HG02973 (cell line): Measurements from ENCODE around the gene MOBP.
A peak's percentile ranks its signal among the peaks of the same experiment; 100 is the strongest.
"Not testable (repeated sequence)": the region's sequence is repeated elsewhere in the genome, so short reads cannot be mapped to it uniquely, and the experiment has no call there.

Experiments used
- ATAC-seq: cut with Tn5 transposase; IDR thresholded peaks from one replicate; pipeline ENCODE4 v1.9.1; 2021; ENCODE audit warnings: moderate library complexity; ENCODE audit not compliant: unreplicated experiment

MOBP gene, protein sequence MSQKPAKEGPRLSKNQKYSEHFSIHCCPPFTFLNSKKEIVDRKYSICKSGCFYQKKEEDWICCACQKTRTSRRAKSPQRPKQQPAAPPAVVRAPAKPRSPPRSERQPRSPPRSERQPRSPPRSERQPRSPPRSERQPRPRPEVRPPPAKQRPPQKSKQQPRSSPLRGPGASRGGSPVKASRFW

GRCh38 chr3:39467394-39468107, at the start of gene MOBP:
TSS of gene MOBP (plus strand) at chr3:39467680. CDS start at chr3:39502070, 34,390 bp downstream.
- ATAC-seq, result no peak

GRCh38 chr3:39418556-39419225, 48.8 kb upstream of the MOBP start:
- not testable (repeated sequence) for ATAC-seq

DNA sequence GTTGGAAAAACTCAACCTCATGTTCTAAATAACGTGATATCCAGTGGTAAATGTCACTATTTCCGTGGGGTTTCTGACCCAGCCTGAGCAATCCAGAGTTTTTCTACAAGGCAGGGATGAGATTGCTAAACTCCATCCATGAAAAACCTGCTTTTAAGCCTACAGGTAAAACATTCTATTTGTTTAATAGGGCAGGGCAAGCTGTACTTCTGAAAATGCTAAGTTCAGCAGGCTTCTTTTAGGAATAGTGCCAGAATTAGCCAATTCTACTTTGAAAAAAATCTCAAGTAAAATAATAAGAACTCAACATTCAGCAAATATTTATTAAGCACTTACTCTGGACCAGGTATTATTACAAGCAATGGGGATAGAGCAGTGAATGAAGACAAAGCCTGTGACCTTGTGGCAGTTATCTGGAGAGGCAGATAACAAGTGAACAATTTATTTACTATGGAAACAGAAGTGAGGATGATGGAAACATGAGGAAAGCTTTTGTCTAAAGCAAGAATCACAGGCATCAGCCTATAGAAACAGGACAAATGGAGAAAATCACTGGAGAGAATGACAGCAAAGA, 47.7 kb upstream of the MOBP start:
- ATAC-seq, result no peak

DNA sequence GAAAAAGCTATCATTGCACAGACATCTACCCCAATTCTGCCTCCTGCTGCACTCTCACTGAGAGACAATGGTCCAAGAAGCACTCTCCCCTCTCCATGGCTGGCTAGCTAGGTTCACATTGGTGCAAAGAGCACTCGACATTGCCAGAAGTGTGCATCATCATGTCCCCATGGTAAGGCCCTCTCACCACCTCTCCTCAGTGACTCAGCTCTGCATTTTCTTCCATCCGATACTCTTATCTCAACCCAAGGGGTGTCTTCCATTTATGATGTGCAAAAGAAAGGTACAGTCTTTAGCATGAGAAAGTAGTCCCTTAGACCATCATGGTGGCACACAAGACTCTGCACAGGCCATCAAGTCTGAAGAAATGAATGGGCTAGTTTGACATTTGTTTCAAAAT, 46.9 kb upstream of the MOBP start:
- ATAC-seq, result no peak

DNA sequence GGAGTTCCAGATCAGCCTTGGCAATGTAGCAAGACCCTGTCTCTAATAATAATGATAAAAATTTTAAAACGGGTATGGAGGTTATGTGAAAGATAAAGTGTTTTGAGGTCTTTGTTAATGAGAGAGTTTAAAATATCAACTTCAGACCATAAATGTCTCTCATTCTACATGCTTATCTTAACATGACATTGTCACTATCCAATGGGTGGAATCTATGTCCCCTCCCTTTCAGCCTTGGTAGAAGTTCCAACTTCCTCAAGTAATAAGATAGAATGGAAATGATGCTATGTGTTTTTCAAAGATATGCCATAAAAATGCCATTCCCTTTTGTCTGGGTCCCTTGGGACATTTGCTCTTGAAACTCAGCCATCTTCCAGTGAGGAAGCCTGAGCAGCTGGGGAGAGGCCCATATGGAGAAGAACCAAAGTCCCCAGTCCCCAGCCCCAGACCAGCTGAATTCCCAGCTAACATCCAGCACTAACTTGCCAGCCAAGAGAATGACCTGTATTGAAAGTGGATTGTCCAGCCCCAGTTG, 44.0 kb upstream of the MOBP start:
- no peak for ATAC-seq

DNA sequence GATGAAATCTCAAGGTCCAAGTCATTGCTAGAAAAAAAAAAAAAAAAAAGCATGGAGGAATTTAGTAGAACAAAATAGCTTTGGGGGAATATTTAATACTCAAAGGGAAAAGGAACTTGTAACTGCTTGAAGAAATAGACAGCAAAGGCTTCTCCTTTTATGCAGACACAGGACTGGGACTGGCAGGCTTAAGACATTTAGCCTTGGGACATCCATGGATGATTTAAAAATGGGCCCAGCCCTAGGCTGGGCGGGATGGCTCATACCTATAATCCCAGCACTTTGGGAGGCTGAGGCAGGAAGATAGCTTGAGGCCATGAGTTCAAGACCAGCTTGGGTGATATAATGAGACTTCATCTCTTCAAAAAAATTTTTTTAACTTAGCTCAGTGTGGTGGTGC, 41.2 kb upstream of the MOBP start:
- ATAC-seq, result no peak

- no peak for ATAC-seq
Measured at GRCh38 chr3:39427506-39427905, 40.0 kb upstream of the MOBP start.

DNA sequence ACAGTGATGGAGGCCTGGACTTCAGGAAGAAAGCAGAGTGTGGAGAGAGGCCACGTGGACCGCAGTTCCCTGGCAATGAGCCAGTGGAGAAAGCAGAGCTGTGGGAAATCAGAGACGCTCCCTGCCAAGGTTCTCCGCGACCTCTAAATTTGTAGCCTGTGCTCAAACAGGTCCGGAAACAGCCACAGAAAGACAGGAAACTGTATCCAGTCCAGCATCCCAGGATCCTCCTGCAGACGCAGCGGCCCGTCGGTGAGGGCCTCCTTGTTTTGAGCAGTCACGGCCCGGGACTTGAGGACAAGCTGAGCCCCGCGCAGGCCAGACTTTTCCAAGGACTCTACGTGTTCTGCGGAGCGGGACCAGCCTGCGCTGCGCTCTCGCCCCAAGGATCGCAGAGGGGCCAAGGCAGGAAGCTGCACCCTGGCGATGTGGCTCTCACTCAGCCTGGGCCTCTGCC, 38.7 kb upstream of the MOBP start:
- ATAC-seq, result no peak

DNA sequence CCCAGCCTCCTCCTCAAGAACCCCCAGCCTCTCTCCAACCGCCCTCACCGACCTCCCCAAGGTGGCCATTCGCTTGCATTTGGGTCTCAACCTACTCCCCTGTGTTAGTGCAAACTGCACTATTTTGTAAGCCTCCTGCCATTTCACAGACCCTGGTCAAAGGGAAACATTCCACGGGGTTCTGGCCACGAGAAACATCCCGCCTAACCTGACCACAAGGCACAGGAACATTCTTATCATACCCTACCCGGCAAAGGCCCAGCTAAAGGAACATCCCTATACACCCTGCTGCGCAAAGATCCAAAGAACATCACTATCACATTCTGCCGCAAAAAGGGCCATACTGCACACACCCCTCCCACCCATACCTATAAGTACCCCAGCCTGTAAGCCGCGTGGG, 38.0 kb upstream of the MOBP start:
- no peak for ATAC-seq

DNA sequence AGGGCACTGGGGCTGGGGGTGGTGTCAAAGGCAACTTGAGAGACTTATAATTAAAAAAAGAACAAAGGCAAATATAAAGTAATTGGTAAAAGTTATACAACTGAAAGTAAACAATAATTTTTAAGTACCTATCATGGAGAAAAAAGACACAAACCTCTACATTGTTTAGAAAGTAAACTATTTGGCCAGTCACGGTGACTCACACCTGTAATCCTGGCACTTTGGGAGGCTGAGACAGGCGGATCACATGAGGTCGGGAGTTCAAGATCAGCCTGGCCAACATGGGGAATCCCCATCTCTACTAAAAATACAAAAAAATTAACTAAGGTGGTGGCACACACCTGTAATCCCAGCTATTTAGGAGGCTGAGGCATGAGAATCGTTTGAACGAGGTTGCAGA, 35.1 kb upstream of the MOBP start:
- ATAC-seq, result no peak

DNA sequence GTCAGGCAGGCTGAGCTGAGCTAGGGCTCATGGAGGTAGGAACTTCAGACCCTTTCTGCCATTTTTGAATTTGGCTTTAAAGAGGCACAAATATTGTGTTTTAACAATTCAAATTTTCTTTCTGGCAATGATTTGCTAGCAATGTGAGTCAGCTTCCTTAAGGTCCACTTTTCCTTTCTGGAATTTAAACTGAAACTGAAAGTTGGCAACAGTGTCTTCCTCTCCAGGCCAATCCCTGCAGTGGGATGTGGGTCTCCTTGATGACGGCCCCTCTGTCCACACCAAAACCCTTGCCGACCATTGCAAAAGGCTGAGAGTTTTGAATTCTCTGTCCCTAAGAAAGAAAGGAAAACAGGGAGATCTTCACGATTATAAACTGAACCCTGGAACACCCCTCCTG, 33.8 kb upstream of the MOBP start:
- ATAC-seq, result no peak

DNA sequence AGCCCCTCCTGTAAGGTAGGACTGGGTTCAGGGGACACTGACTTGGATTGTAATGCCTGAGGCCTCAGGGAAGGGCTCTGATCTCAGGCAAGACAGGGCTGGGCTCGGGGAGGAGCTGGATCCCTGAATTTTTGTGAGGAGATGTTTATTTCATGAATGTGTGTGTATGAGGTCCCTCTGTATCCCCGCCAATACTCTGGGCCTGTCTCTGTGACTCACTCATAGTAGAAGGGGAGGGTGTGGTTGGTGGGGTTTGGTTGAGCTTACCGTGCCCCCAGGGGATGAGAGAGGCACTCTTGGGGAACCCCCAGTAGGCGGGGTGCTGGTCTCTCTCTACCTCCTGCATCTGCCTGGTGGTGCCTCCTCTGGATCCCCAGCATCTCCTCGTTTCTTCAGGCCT, 32.9 kb upstream of the MOBP start:
- ATAC-seq, result no peak

- no peak for ATAC-seq
Measured at GRCh38 chr3:39435006-39435748, 32.3 kb upstream of the MOBP start.

DNA sequence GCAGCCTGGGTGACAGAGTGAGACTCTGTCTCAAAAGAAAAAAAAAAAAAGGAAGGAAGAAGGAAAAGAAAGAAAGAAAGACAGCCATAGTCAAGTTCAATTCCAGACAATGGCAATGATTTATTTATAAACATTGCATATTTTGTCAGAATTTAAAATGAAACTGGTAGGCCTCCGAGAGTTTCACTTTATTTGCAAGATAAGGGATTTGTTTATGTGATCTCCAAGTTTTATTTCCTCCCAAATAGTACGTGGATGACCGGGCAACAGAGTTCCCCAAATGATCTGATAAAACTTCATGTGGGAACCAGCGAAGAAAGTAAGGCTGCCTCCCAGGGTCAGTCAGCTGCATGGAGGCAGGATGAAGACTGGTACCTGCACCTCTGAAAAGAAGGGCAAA, 28.6 kb upstream of the MOBP start:
- ATAC-seq, result no peak

GRCh38 chr3:39440316-39440715, 27.2 kb upstream of the MOBP start:
- no peak for ATAC-seq

DNA sequence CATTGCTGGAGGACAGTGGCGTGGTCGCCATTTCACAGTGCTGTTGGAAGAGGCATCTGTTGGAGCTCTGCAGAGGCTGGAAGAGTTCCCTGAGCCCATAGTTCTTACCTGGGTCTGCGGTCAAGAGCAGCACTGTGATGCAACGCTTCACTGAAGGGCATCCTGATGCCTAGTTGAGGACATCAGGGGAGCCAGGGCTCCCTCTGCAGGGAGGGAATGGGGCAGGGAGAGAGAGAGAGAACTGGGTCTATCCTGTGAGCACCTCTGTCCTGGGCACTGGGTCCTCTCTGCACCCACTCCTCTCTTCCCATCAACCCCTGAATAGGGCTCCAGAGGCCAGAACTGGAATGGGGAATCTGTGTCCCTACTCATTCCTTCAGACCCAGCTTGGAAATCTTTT, 23.9 kb upstream of the MOBP start:
- no peak for ATAC-seq

DNA sequence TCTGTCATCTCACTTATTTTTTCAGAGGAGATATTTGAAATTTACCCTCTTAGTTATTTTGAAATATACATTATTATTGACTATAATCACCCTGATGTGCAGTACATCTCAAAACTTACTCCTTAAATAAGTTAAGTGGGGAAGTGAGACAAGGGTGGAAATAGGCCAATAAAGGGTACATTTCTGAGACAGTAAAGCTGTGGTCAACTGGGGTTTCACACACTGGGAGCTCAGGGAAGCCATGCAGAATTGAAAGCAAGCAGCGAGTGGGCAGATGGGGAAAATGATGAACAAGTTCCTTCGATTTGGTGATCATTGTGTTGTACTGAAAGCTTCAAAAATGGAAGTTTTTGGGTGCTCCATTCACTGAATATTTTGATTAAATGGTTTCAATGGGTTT, 21.6 kb upstream of the MOBP start:
- ATAC-seq, result no peak

DNA sequence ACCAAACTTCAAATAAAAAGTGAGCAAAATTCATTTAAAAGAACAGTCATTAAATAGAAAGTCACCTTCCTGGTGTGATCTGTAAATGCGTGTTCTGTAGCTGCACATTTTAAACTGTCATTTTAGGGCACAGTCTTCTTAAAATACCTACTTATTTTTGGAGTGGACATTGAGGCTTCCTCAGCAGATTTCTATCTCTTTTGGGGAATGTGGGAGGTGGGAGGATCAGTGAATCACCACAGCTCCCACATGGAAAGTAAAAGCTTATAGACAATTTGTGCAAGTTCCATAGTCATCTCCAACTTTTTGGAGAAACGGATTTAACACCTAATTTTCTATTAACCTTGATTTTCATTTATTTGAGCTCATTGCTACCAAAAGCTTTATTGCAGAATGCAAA, 21.0 kb upstream of the MOBP start:
- ATAC-seq, result no peak

GRCh38 chr3:39447637-39448483, 19.6 kb upstream of the MOBP start:
- ATAC-seq, result peak; percentile 84
